Measurements from ENCODE around the gene ZDHHC4.

GRCh38 chr7:6554848-6555247 is 22.4 kb upstream of the ZDHHC4 start:
- TF ChIP-seq RFX5 (IDR thresholded peaks at IDR 0.05; ENCODE audit: low read length) (no peak), TEAD4 (IDR thresholded peaks at IDR 0.05; ENCODE audit: borderline replicate concordance, insufficient read depth) (no peak), SIN3A (IDR thresholded peaks at IDR 0.05; ENCODE audit: borderline replicate concordance, low read depth, low read length) (no peak), FOXM1 (IDR thresholded peaks at IDR 0.05; ENCODE audit: low read depth) (no peak), CHD2 (IDR thresholded peaks at IDR 0.05; ENCODE audit: low read length, partially characterized antibody) (no peak), NFIC (IDR thresholded peaks at IDR 0.05; ENCODE audit: borderline replicate concordance) (no peak), TCF12 (IDR thresholded peaks at IDR 0.05) (no peak), EP300 (IDR thresholded peaks at IDR 0.05; ENCODE audit: borderline replicate concordance in 1 of 2, low read depth in 1 of 2, low read length in 1 of 2) (no peak), EZH2phosphoT487 (IDR thresholded peaks at IDR 0.05; ENCODE audit: borderline replicate concordance, low read depth) (no peak), GABPA (IDR thresholded peaks at IDR 0.05; ENCODE audit: low read depth) (no peak), GATA2 (CRISPR knock-in tag; IDR thresholded peaks at IDR 0.05) (no peak)
- TF ChIP-seq, protein P1, sequence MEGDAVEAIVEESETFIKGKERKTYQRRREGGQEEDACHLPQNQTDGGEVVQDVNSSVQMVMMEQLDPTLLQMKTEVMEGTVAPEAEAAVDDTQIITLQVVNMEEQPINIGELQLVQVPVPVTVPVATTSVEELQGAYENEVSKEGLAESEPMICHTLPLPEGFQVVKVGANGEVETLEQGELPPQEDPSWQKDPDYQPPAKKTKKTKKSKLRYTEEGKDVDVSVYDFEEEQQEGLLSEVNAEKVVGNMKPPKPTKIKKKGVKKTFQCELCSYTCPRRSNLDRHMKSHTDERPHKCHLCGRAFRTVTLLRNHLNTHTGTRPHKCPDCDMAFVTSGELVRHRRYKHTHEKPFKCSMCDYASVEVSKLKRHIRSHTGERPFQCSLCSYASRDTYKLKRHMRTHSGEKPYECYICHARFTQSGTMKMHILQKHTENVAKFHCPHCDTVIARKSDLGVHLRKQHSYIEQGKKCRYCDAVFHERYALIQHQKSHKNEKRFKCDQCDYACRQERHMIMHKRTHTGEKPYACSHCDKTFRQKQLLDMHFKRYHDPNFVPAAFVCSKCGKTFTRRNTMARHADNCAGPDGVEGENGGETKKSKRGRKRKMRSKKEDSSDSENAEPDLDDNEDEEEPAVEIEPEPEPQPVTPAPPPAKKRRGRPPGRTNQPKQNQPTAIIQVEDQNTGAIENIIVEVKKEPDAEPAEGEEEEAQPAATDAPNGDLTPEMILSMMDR (IDR thresholded peaks at IDR 0.05), result no peak
- TF ChIP-seq, protein P2, sequence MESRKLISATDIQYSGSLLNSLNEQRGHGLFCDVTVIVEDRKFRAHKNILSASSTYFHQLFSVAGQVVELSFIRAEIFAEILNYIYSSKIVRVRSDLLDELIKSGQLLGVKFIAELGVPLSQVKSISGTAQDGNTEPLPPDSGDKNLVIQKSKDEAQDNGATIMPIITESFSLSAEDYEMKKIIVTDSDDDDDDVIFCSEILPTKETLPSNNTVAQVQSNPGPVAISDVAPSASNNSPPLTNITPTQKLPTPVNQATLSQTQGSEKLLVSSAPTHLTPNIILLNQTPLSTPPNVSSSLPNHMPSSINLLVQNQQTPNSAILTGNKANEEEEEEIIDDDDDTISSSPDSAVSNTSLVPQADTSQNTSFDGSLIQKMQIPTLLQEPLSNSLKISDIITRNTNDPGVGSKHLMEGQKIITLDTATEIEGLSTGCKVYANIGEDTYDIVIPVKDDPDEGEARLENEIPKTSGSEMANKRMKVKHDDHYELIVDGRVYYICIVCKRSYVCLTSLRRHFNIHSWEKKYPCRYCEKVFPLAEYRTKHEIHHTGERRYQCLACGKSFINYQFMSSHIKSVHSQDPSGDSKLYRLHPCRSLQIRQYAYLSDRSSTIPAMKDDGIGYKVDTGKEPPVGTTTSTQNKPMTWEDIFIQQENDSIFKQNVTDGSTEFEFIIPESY (IDR thresholded peaks at IDR 0.05; ENCODE audit: borderline replicate concordance, low read depth), result no peak
- TF ChIP-seq, protein P3, sequence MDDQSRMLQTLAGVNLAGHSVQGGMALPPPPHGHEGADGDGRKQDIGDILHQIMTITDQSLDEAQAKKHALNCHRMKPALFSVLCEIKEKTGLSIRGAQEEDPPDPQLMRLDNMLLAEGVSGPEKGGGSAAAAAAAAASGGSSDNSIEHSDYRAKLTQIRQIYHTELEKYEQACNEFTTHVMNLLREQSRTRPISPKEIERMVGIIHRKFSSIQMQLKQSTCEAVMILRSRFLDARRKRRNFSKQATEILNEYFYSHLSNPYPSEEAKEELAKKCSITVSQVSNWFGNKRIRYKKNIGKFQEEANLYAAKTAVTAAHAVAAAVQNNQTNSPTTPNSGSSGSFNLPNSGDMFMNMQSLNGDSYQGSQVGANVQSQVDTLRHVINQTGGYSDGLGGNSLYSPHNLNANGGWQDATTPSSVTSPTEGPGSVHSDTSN (IDR thresholded peaks at IDR 0.05), result no peak
